GM12864 (cell line): ENCODE results near the gene GNL3.

Source experiments
- DNase-seq: peaks from one replicate; pipeline ENCODE4 v3.0.0-alpha.2; 2011; ENCODE audit warnings: low read depth
- H3K4me3 ChIP-seq: 2 replicates; pipeline ENCODE4 v1.5.1; 2011; ENCODE audit warnings: mild to moderate bottlenecking, low read depth, low read length, control low read depth
- TF ChIP-seq, protein P1 (sequence below): IDR thresholded peaks from 2 replicates; pipeline ENCODE4 v1.5.1; 2011; ENCODE audit warnings: low read depth, mild to moderate bottlenecking, moderate library complexity, low read length, control low read depth, inconsistent platforms; ENCODE audit errors: missing control alignments

GNL3 gene

DNA sequence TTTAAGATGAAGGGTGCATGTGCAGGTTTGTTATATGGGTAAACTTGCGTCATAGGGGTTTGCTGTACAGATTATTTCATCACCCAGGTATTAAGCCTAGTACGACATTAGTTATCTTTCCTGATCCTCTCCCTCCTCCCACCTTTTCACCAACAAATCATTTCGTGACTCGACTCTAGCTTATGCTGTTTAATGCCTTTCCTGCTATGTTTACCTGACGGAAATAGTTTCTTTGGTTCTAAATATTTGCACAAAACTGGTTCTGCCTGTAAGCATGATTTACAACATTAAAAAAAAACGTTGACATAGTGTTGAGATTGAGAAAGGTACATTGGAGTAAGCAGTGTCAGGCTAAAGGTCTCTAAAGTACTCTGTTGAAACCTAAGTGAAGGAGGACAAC lies 2.4 kb downstream of the GNL3 start:
- H3K4me3 ChIP-seq: no peak overlapping the region
- TF ChIP-seq, protein P1, sequence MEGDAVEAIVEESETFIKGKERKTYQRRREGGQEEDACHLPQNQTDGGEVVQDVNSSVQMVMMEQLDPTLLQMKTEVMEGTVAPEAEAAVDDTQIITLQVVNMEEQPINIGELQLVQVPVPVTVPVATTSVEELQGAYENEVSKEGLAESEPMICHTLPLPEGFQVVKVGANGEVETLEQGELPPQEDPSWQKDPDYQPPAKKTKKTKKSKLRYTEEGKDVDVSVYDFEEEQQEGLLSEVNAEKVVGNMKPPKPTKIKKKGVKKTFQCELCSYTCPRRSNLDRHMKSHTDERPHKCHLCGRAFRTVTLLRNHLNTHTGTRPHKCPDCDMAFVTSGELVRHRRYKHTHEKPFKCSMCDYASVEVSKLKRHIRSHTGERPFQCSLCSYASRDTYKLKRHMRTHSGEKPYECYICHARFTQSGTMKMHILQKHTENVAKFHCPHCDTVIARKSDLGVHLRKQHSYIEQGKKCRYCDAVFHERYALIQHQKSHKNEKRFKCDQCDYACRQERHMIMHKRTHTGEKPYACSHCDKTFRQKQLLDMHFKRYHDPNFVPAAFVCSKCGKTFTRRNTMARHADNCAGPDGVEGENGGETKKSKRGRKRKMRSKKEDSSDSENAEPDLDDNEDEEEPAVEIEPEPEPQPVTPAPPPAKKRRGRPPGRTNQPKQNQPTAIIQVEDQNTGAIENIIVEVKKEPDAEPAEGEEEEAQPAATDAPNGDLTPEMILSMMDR: no peak
- no peak for DNase-seq

DNA sequence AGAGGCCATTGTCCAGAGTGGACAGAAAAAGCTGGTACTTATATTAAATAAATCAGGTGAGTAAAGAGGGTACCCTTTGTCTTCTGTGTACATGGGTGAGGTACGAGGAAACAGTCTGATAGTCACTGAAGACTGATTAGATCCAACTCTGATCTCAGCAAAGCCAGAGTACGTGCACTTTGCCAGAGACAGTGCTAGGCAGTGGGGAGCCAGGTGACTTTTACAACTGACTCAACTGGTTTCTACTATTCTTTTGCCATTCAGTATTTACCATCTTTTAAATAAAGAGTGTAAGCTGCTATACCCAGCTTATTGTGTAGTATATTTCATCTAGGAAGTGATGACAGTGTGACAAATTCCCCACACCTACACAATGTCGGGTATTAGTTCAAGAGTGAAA lies 3.3 kb downstream of the GNL3 start:
- no peak for DNase-seq
- TF ChIP-seq, protein P1: no peak
- H3K4me3 ChIP-seq: no peak overlapping the region

DNA sequence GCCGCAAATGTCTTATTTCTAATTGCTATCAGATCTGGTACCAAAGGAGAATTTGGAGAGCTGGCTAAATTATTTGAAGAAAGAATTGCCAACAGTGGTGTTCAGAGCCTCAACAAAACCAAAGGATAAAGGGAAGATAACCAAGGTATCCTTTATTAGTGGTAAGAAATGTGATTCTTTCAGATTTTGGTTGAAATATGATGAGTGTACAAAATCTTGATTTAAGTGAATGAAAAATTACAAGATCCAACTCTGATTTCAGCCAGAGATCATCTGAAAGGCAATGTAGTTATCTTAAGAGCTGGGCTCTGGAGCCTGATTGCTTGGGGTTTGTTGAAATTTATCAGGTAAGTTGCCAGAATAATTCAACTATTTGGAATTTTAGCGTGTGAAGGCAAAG lies 4.7 kb downstream of the GNL3 start:
- no peak overlapping the region for H3K4me3 ChIP-seq
- no peak for DNase-seq
- TF ChIP-seq, protein P1: no peak

DNA sequence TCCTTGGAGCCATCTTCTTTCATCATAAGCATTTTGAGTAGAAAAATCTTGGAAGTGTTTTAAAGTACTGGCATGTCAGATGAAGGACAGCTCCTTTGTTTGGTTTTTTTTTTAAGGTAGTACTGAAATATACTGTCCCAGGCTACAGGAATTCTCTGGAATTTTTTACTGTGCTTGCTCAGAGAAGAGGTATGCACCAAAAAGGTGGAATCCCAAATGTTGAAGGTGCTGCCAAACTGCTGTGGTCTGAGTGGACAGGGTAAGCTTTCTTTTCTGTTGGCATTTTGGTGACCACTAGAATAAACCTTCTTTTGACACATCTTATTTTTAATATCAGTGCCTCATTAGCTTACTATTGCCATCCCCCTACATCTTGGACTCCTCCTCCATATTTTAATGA lies 7.2 kb downstream of the GNL3 start:
- no peak overlapping the region for H3K4me3 ChIP-seq
- TF ChIP-seq, protein P1: no peak
- DNase-seq: no peak

DNA sequence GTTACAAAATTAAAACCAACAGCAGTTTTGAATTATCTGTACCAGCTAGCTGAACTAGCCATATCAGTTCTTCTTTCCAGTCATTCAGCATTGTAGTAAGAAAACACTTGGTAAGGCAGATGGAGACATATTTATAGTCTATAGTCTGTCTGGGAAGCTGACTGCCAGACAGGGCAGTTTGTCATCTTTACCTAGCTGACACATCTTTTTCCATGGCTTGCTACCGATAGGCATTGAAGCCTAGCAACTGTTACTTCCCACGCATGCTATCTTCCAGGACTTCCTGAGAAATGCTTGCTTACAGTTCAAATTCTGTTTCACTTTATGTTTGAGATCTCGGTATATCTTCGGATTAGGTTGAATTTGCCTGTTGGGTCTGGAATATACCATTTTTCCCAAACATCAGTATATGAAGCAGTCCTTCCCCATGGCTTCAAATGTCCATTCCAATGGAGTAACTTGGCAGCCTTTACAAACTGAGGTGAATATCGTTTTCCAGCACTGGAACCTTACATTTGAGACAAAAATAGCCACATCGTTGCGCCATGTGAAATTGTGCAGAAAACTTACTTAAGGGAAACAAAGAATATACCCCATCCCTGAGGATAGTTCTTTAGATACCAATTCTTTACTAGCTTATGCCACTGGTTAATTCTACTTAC lies 8.8 kb downstream of the GNL3 start:
- TF ChIP-seq, protein P1: no peak
- DNase-seq: no peak
- no peak overlapping the region for H3K4me3 ChIP-seq

DNA sequence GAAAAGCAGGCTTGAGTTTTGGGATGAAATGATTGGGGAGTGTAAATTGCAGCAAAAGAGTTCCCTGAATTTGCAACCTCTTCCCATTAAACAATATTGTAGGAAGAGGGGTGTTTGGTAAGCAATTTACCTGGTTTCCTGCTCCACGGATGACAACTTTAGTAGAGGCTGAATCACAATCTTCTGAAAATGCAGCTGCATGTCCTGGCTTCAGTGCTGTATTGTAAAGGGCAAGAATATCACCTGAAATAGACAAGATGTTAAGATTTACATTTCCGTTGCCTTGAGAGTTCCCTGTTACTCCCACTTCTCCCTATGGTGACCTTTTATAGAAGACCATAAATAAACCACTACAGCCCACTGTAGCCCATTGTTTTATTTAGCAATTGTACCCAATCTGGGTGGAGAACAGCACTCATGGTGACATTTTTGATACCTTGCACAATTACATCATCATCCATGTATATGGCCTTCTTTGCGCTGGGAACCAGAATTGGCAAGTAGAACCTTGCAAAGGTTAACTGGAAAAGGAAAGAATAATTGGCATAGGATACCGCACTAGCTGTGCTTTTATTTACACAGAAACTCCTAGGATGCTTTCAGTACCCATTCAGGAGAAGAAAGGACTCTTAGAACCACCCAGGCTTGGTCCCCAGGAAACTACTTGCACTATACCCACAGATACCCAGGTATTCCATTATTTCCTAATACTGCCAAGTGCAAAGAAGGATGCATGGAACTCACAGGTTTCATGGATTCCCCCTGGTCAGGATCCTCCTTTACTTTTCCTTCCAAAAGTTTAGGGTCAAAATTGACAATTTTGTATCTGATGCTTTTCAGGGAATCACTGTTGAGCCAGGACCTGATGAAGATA lies 10.2 kb downstream of the GNL3 start:
- DNase-seq: no peak
- TF ChIP-seq, protein P1: no peak
- H3K4me3 ChIP-seq: no peak overlapping the region
